HEK293 (cell line): ENCODE data around the gene FASTK.

Source experiments
- CTCF ChIA-PET: fragments of 350-600 bp; formaldehyde crosslinking; extraction: SDS; loops from one replicate; lab custom pipeline; 2021; ENCODE audit warnings: antibody characterized with exemption; lab: Yijun Ruan, JAX
- POLR2A ChIA-PET: fragments of 300-600 bp; formaldehyde crosslinking; extraction: SDS; loops from one replicate; lab custom pipeline; 2020; ENCODE audit warnings: antibody characterized with exemption, inconsistent platforms; lab: Yijun Ruan, JAX
- H3K27ac ChIP-seq: fragments of 200-500 bp; sonication (Bioruptor generic); 2 replicates; pipeline ENCODE4 v1.5.1; 2014; ENCODE audit warnings: low read depth, low read length, control low read depth, inconsistent platforms; ENCODE audit errors: extremely low read depth
- H3K36me3 ChIP-seq, 2 experiments: fragments of 200-500 bp in 1 of 2; sonication (Bioruptor generic) in 1 of 2; 1 replicate in 1 of 2; 2 replicates in 1 of 2; pipeline ENCODE4 v1.5.1; 2014 to 2017; ENCODE audit warnings: inconsistent platforms in 2 of 2, low read length in 2 of 2; ENCODE audit not compliant: control insufficient read depth in 2 of 2, insufficient read depth in 1 of 2
- H3K4me1 ChIP-seq: fragments of 200-500 bp; sonication (Bioruptor generic); 2 replicates; pipeline ENCODE4 v1.5.1; 2014; ENCODE audit warnings: mild to moderate bottlenecking, low read length, inconsistent platforms; ENCODE audit not compliant: control insufficient read depth, insufficient read depth
- H3K4me3 ChIP-seq: 2 replicates; pipeline ENCODE4 v1.5.1; 2011; ENCODE audit warnings: low read depth, mild to moderate bottlenecking, control low read depth, low read length, moderate library complexity
- H3K9me3 ChIP-seq: fragments of 200-500 bp; sonication (Bioruptor generic); 2 replicates; pipeline ENCODE4 v1.5.1; 2014; ENCODE audit warnings: low read depth, low read length, inconsistent platforms; ENCODE audit not compliant: control insufficient read depth, insufficient read depth
- BCL6B ChIP-seq: fragments of 450-650 bp; formaldehyde crosslinking; IDR thresholded peaks from 2 replicates; pipeline ENCODE4 v1.5.1; 2017; ENCODE audit warnings: missing biosample characterization, missing genetic modification characterization
- IKZF3 ChIP-seq: fragments of 450-650 bp; IDR thresholded peaks from 2 replicates; pipeline ENCODE4 v1.5.0; 2018; ENCODE audit warnings: missing biosample characterization, mild to moderate bottlenecking, missing genetic modification characterization, moderate library complexity
- OVOL3 ChIP-seq: fragments of 450-650 bp; formaldehyde crosslinking; IDR thresholded peaks from 2 replicates; pipeline ENCODE4 v1.5.1; 2016; ENCODE audit warnings: missing biosample characterization, missing genetic modification characterization
- SP7 ChIP-seq: fragments of 450-650 bp; formaldehyde crosslinking; IDR thresholded peaks from 2 replicates; pipeline ENCODE4 v1.5.1; 2016; ENCODE audit warnings: missing biosample characterization, missing genetic modification characterization
- YY2 ChIP-seq: fragments of 450-650 bp; formaldehyde crosslinking; IDR thresholded peaks from 2 replicates; pipeline ENCODE4 v1.5.1; 2016; ENCODE audit warnings: missing biosample characterization, missing genetic modification characterization
- ZBTB17 ChIP-seq: fragments of 450-650 bp; formaldehyde crosslinking; IDR thresholded peaks from 2 replicates; pipeline ENCODE4 v1.5.1; 2016; ENCODE audit warnings: missing biosample characterization, missing genetic modification characterization
- ZBTB7A ChIP-seq: fragments of 450-650 bp; formaldehyde crosslinking; IDR thresholded peaks from 2 replicates; pipeline ENCODE4 v1.5.1; 2016; ENCODE audit warnings: low read depth, missing biosample characterization, missing genetic modification characterization
- ZNF121 ChIP-seq: fragments of 450-650 bp; formaldehyde crosslinking; IDR thresholded peaks from 2 replicates; pipeline ENCODE4 v1.5.1; 2016; ENCODE audit warnings: missing biosample characterization, missing genetic modification characterization
- ZNF146 ChIP-seq: fragments of 450-650 bp; formaldehyde crosslinking; IDR thresholded peaks from 2 replicates; pipeline ENCODE4 v1.5.1; 2016; ENCODE audit warnings: missing biosample characterization, missing genetic modification characterization
- ZNF248 ChIP-seq: fragments of 450-650 bp; formaldehyde crosslinking; IDR thresholded peaks from 2 replicates; pipeline ENCODE4 v1.5.1; 2017; ENCODE audit warnings: missing biosample characterization, missing genetic modification characterization
- ZNF354C ChIP-seq: fragments of 450-650 bp; formaldehyde crosslinking; IDR thresholded peaks from 2 replicates; pipeline ENCODE4 v1.5.1; 2016; ENCODE audit warnings: missing biosample characterization, missing genetic modification characterization, low read depth, borderline replicate concordance
- ZNF391 ChIP-seq: fragments of 450-650 bp; formaldehyde crosslinking; IDR thresholded peaks from 2 replicates; pipeline ENCODE4 v1.5.1; 2016; ENCODE audit warnings: low read depth, missing biosample characterization, missing genetic modification characterization, borderline replicate concordance
- ZNF398 ChIP-seq: fragments of 450-650 bp; formaldehyde crosslinking; IDR thresholded peaks from 2 replicates; pipeline ENCODE4 v1.5.1; 2017; ENCODE audit warnings: missing biosample characterization, missing genetic modification characterization
- ZNF404 ChIP-seq: fragments of 450-650 bp; formaldehyde crosslinking; IDR thresholded peaks from 2 replicates; pipeline ENCODE4 v1.5.1; 2017; ENCODE audit warnings: missing biosample characterization, missing genetic modification characterization
- ZNF473 ChIP-seq: fragments of 450-650 bp; formaldehyde crosslinking; IDR thresholded peaks from 2 replicates; pipeline ENCODE4 v1.5.1; 2017; ENCODE audit warnings: missing biosample characterization, missing genetic modification characterization
- ZNF501 ChIP-seq: fragments of 450-650 bp; formaldehyde crosslinking; IDR thresholded peaks from 2 replicates; pipeline ENCODE4 v1.5.1; 2016; ENCODE audit warnings: missing biosample characterization, missing genetic modification characterization
- ZXDB ChIP-seq: fragments of 450-650 bp; formaldehyde crosslinking; IDR thresholded peaks from 2 replicates; pipeline ENCODE4 v1.5.1; 2016; ENCODE audit warnings: missing biosample characterization, missing genetic modification characterization
- TF ChIP-seq, protein P1 (sequence below): fragments of 450-650 bp; formaldehyde crosslinking; IDR thresholded peaks from 2 replicates; pipeline ENCODE4 v1.5.1; 2016; ENCODE audit warnings: missing biosample characterization, missing genetic modification characterization
- TF ChIP-seq, protein P2 (sequence below): fragments of 450-650 bp; formaldehyde crosslinking; IDR thresholded peaks from 2 replicates; pipeline ENCODE4 v1.5.1; 2016; ENCODE audit warnings: missing biosample characterization, missing genetic modification characterization
- TF ChIP-seq, protein P3 (sequence below): fragments of 450-650 bp; formaldehyde crosslinking; optimal IDR thresholded peaks from 2 replicates; pipeline ENCODE3; 2016; ENCODE audit warnings: missing biosample characterization, mild to moderate bottlenecking, missing genetic modification characterization
- TF ChIP-seq, protein P4 (sequence below): fragments of 450-650 bp; formaldehyde crosslinking; conservative IDR thresholded peaks from 2 replicates; pipeline ENCODE4 v1.5.1; 2016; ENCODE audit warnings: low read depth, missing biosample characterization, missing genetic modification characterization

Gene FASTK, protein sequence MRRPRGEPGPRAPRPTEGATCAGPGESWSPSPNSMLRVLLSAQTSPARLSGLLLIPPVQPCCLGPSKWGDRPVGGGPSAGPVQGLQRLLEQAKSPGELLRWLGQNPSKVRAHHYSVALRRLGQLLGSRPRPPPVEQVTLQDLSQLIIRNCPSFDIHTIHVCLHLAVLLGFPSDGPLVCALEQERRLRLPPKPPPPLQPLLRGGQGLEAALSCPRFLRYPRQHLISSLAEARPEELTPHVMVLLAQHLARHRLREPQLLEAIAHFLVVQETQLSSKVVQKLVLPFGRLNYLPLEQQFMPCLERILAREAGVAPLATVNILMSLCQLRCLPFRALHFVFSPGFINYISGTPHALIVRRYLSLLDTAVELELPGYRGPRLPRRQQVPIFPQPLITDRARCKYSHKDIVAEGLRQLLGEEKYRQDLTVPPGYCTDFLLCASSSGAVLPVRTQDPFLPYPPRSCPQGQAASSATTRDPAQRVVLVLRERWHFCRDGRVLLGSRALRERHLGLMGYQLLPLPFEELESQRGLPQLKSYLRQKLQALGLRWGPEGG

GRCh38 chr7:151080522-151081169, at the start of gene FASTK:
Gene FASTK, minus strand, starts transcription at chr7:151080809. Its CDS starts 43 bp downstream, at chr7:151080766.
- Histone ChIP-seq H3K4me3 (peak within 1 kb of the TSS; percentile 89), H3K27ac (peak within 1 kb of the TSS; percentile 75), H3K4me1 (peaks cover 7% of the 10 kb centered on the region; the same call in 1 of the 2 replicates), H3K9me3 (no peaks in the 10 kb centered on the region), H3K36me3 (peaks cover 0 to 39% of the 10 kb centered on the region in 2 experiments; a peak in 1 of 3 replicates)
- ChIA-PET POLR2A (interaction anchor here (0.6 to 2.0 kb wide), 15 partner anchors 9 to 146 kb away, joined by 3 to 17 read pairs (median 5); partner anchors contain the start of genes ABCB8, ABCF2 and CDK5), CTCF (interaction anchor here (0.6 to 1.6 kb wide), 5 partner anchors 8 to 36 kb away, joined by 3 to 8 read pairs (median 4); no protein-coding TSS in a partner anchor)
- peak; percentile 83 for TF ChIP-seq YY2 (tag by site-specific recombination)
- TF ChIP-seq, protein P1, sequence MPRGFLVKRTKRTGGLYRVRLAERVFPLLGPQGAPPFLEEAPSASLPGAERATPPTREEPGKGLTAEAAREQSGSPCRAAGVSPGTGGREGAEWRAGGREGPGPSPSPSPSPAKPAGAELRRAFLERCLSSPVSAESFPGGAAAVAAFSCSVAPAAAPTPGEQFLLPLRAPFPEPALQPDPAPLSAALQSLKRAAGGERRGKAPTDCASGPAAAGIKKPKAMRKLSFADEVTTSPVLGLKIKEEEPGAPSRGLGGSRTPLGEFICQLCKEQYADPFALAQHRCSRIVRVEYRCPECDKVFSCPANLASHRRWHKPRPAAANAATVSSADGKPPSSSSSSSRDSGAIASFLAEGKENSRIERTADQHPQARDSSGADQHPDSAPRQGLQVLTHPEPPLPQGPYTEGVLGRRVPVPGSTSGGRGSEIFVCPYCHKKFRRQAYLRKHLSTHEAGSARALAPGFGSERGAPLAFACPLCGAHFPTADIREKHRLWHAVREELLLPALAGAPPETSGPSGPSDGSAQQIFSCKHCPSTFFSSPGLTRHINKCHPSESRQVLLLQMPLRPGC (tag by site-specific recombination): no peak
- peak; percentile 31; the same call in 1 of the 2 replicates for TF ChIP-seq ZNF398 (tag by site-specific recombination)
- TF ChIP-seq OVOL3: peak; percentile 30; the same call in 1 of the 2 replicates
- TF ChIP-seq, protein P2, sequence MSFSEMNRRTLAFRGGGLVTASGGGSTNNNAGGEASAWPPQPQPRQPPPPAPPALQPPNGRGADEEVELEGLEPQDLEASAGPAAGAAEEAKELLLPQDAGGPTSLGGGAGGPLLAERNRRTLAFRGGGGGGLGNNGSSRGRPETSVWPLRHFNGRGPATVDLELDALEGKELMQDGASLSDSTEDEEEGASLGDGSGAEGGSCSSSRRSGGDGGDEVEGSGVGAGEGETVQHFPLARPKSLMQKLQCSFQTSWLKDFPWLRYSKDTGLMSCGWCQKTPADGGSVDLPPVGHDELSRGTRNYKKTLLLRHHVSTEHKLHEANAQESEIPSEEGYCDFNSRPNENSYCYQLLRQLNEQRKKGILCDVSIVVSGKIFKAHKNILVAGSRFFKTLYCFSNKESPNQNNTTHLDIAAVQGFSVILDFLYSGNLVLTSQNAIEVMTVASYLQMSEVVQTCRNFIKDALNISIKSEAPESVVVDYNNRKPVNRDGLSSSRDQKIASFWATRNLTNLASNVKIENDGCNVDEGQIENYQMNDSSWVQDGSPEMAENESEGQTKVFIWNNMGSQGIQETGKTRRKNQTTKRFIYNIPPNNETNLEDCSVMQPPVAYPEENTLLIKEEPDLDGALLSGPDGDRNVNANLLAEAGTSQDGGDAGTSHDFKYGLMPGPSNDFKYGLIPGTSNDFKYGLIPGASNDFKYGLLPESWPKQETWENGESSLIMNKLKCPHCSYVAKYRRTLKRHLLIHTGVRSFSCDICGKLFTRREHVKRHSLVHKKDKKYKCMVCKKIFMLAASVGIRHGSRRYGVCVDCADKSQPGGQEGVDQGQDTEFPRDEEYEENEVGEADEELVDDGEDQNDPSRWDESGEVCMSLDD: peak; percentile 80
- no peak for TF ChIP-seq ZNF121 (tag by site-specific recombination)
- TF ChIP-seq ZNF248 (tag by site-specific recombination): no peak
- TF ChIP-seq ZNF501 (tag by site-specific recombination): peak; percentile 90; the same call in 1 of the 2 replicates
- TF ChIP-seq IKZF3 (tag by site-specific recombination): peak; percentile 72
- no peak for TF ChIP-seq BCL6B (tag by site-specific recombination)
- TF ChIP-seq ZNF146: no peak
- TF ChIP-seq SP7: 0 out of 2 replicates have a peak, but pooled peaks have one; percentile 34
- peak; percentile 78 for TF ChIP-seq ZXDB (tag by site-specific recombination)
- TF ChIP-seq ZNF473 (tag by site-specific recombination): no peak
- peak; percentile 86 for TF ChIP-seq ZBTB7A (tag by site-specific recombination)
- no peak for TF ChIP-seq ZNF391 (tag by site-specific recombination)
- TF ChIP-seq ZBTB17 (tag by site-specific recombination): peak; percentile 83
- TF ChIP-seq ZNF404 (tag by site-specific recombination): no peak
- TF ChIP-seq, protein P3, sequence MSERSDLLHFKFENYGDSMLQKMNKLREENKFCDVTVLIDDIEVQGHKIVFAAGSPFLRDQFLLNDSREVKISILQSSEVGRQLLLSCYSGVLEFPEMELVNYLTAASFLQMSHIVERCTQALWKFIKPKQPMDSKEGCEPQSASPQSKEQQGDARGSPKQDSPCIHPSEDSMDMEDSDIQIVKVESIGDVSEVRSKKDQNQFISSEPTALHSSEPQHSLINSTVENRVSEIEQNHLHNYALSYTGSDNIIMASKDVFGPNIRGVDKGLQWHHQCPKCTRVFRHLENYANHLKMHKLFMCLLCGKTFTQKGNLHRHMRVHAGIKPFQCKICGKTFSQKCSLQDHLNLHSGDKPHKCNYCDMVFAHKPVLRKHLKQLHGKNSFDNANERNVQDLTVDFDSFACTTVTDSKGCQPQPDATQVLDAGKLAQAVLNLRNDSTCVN: peak; percentile 79
- TF ChIP-seq, protein P4, sequence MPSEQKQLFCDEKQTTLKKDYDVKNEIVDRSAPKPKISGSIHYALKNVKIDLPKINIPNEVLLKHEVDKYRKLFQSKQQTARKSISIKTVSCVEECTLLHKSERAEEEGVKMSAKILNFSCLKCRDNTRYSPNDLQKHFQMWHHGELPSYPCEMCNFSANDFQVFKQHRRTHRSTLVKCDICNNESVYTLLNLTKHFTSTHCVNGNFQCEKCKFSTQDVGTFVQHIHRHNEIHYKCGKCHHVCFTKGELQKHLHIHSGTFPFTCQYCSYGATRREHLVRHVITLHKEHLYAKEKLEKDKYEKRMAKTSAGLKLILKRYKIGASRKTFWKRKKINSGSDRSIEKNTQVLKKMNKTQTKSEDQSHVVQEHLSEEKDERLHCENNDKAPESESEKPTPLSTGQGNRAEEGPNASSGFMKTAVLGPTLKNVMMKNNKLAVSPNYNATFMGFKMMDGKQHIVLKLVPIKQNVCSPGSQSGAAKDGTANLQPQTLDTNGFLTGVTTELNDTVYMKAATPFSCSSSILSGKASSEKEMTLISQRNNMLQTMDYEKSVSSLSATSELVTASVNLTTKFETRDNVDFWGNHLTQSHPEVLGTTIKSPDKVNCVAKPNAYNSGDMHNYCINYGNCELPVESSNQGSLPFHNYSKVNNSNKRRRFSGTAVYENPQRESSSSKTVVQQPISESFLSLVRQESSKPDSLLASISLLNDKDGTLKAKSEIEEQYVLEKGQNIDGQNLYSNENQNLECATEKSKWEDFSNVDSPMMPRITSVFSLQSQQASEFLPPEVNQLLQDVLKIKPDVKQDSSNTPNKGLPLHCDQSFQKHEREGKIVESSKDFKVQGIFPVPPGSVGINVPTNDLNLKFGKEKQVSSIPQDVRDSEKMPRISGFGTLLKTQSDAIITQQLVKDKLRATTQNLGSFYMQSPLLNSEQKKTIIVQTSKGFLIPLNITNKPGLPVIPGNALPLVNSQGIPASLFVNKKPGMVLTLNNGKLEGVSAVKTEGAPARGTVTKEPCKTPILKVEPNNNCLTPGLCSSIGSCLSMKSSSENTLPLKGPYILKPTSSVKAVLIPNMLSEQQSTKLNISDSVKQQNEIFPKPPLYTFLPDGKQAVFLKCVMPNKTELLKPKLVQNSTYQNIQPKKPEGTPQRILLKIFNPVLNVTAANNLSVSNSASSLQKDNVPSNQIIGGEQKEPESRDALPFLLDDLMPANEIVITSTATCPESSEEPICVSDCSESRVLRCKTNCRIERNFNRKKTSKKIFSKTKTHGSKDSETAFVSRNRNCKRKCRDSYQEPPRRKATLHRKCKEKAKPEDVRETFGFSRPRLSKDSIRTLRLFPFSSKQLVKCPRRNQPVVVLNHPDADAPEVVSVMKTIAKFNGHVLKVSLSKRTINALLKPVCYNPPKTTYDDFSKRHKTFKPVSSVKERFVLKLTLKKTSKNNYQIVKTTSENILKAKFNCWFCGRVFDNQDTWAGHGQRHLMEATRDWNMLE (tag by site-specific recombination): no peak
- no peak for TF ChIP-seq ZNF354C (tag by site-specific recombination)
